Right kidney (tissue), 1 donor: ENCODE results near the gene RTN4RL1.
"Not testable (repeated sequence)": the region's sequence is repeated elsewhere in the genome, so short reads cannot be mapped to it uniquely, and the experiment has no call there.

Source experiments
- DNase-seq: peaks from one replicate; pipeline ENCODE4 v3.0.0-alpha.2; 2016

Gene RTN4RL1

DNA sequence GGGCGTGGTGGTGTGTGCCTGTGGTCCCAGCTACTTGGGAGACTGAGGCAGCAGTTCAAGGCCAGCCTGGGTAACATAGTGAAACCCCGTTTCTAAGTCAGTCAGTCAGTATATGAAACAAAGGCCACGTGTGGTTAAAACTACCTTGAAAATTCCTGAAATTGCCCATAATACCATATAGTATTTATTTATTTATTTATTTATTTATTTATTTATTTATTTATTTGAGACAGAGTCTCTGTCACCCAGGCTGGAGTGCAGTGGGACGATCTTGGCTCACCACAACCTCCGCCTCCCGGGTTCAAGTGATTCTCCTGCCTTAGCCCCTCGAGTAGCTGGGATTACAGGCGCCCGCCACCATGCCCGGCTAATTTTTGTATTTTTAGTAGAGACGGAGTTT lies 129.7 kb downstream of the RTN4RL1 start:
- DNase-seq = not testable (repeated sequence)

DNA sequence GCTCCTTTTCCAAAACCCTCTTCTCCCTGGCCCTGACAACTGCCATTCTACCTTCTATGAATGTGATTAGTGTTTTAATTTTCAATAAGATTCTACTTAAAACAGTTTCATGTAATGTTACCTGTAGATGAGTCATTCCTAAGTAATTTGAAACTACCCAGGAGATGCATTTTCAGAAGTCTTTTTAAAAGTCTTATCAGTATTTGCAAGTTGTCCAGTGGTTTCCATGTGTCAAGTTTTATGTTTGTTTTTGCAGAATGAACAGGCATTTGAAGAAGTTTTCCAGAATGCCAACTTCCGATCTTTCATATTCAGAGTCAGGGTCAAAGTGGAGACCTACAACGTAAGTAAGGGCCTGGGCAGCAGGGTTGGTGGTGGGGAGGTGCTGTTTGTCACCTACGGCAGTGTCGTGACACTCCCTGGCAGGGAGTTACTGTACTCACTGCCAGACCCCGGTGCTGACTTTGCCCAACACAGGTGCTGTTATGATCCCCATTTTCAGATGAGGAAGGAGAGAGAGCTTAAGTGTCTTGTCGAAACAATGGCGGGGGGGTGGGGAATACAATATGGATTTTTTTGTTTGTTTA lies 130.3 kb downstream of the RTN4RL1 start:
- DNase-seq = no peak

DNA sequence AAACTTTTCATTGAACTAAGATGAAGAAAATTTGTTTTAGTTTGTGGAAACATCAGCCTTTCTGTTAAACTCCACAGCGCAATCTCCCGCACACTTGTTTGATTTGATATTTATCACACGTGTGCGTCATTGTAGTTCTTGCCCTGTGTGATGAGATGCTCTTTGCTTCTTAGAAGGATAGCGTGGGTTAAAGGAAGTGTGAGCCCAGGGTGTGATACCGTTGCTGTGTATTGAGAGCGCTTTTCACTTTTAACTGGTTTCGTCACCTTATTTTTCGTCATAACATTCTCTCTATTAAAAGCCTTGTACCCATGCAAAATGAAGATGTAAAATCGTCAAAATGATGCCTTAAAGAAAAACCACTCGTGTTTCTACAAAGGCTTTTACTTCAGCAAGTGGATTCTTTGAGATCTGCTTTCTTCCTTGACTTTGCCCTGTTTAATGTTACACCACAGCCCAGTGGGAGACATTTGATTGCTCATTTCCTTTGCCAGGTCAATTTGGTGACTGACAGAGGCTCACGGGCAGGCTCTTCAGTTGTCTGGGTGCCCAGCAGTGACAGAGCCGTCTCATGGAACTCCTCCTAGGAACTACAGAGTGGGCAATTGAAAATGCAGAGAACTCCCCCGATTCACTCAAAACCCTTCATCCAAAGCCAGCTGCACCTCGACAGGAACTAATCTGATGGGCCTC lies 134.2 kb downstream of the RTN4RL1 start:
- DNase-seq = no peak

DNA sequence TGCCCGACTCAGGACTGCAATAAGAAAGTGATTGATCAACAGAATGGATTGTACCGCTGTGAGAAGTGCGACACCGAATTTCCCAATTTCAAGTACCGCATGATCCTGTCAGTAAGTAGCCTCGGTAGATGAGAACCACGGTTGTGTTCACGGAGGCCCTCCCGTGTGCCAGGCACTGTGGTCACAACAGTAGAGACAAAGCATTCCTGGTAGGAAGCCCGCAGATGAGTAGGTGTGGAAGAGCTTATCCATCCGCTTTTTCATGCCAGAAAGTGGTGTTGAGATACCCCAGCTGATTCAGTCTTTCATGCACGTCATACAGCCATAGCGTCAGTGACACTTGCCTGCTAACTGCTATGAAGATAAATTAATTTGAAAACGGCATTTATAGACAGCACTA lies 136.4 kb downstream of the RTN4RL1 start:
- DNase-seq = no peak
